Myometrial cell (primary cell): ENCODE measurements around the gene PDE2A. TPM values are rescaled to one million over a fixed set of nuclear protein-coding genes. Genes with fewer than 3 reads are reported as not detected.

Source experiments
- total RNA-seq: library from RNA; depleted of rRNA; stranded (reverse); fragments of >200 nt; gene quantifications from 2 replicates; pipeline ENCODE4 v1.2.3, GENCODE V29; 2015

PDE2A gene
- total RNA-seq, result 0.18 and 0.86 TPM in 2 replicates

DNA sequence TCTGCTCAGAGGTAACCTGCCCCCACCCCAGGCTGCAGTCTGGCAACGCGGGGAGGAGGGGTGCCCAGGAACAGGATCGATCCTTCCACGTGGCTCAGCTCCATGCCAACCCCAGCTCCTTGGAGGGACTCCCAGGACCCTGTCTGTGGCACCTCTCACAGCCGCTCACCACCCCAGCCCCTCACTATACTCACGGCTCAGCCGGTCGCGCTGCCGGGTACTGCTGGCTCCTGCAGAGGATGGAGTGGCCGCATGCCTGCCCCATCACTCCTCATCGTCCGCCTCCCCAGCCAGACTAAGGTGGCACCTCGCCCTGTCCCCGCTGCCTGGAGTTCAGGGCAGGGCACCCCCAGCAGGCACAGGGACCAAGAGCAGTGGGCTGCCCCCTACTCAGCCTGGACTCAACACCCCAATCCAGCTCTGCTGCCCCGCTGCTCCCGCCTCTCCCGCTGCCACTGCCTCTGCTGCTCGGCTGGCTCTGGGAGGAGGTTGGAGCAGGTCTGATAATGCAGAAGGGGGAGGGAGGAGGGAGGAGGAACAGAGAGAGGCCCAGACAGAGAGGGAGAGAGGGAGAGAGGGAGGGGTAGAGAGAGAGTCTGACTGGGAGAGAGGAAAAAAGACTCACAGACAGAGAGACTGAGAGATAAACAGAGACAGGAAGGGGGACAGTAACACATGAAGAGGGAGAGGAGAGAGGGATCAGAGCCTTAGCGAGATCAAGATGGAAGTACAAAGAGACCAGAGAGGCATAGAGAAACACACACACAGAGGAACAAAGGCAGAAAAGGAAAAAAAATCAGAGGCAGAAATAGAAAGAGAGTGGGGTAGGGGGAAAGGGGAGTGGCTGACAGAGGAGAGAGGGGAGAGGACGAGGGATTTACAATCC, at the start of gene PDE2A:
Gene PDE2A (minus strand): TSS at position 480 of the 886 bp plus-strand sequence. CDS start 215 bp downstream, at position 265.

Other genes with a start within 250 kb of the PDE2A start
- gene CLPB, start 239.9 kb downstream of the PDE2A start, total RNA-seq, result 48.9 and 55.4 TPM in 2 replicates
- gene ARAP1, start 78.0 kb upstream of the PDE2A start, total RNA-seq, result 70.7 and 106 TPM in 2 replicates
- gene STARD10, start 119.6 kb upstream of the PDE2A start, total RNA-seq, result 19.0 and 20.6 TPM in 2 replicates
- 12.4 and 12.7 TPM in 2 replicates for gene ATG16L2, start 140.0 kb upstream of the PDE2A start, total RNA-seq